Measurements from ENCODE around the gene TMED6.

TMED6 gene

DNA sequence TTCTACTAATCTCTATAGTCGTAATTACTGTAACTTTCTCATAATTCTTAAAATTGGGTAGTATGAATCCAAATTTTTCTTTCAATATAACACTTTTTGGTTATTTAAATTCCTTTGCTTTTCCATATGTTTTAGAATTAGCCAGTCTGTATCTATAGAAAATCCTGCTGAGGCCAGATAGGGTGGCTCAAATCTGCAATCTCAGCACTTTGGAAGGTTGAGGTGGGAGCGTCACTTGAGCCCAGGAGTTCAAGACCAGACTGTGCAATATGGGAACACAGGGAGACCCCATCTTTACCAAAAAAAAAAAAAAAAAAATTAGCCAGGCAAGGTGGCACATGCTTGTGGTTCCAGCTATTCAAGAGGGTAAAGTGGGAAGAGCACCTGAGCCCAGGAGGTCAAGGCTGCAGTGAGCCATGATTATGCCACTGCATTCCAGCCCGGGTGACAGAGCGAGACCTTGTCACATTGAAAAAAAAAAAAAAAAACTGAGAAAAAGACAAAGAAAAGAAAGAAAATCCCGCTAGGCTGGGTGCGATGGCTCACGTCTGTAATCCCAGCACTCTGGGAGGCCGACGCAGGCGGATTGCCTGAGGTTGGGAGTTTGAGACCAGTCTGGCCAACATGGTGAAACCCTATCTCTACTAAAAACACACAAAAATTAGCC is 24.9 kb upstream of the TMED6 start:
- H3K4me2 ChIP-seq (ENCODE audit: low read length): no peak overlapping the region

GRCh38 chr16:69373019-69373418 is 21.4 kb upstream of the TMED6 start:
- Histone ChIP-seq H4K91ac (ENCODE audit: low read depth, low read length) (no peak overlapping the region), H4K8ac (ENCODE audit: low read depth, low read length) (no peak overlapping the region), H3K4ac (ENCODE audit: low read depth, low read length) (no peak overlapping the region), H3K79me1 (ENCODE audit: low read length) (no peaks in the 10 kb centered on the region), H3K18ac (ENCODE audit: low read length) (no peak overlapping the region), H2AFZ (ENCODE audit: insufficient read depth, low read length, poor library complexity) (no peak overlapping the region), H2BK120ac (ENCODE audit: insufficient read depth, low read length, poor library complexity) (no peak overlapping the region), H2BK5ac (ENCODE audit: low read depth, low read length, poor library complexity) (no peak overlapping the region), H3K36me3 (ENCODE audit: control insufficient read depth in 1 of 2, insufficient read depth in 2 of 2, low read length in 2 of 2) (peaks cover 21 to 25% of the 10 kb centered on the region in 2 experiments), H3K27me3 (ENCODE audit: insufficient read depth, low read length) (no peaks in the 10 kb centered on the region), H2BK12ac (ENCODE audit: low read length) (no peak overlapping the region), H4K12ac (ENCODE audit: low read depth, low read length) (no peak overlapping the region), H3K27ac (ENCODE audit: low read depth, low read length) (no peak overlapping the region), H3K4me2 (ENCODE audit: low read length) (no peak overlapping the region), H2AK5ac (ENCODE audit: low read length) (no peak overlapping the region), H3K79me2 (ENCODE audit: control insufficient read depth, insufficient read depth, low read length, poor library complexity) (no peaks in the 10 kb centered on the region), H3K4me3 (ENCODE audit: low read depth, low read length) (no peak overlapping the region), H3K9me3 (ENCODE audit: insufficient read depth, low read depth, low read length) (no peaks in the 10 kb centered on the region), H3K4me1 (ENCODE audit: control insufficient read depth in 1 of 2, insufficient read depth in 2 of 2, low read length in 2 of 2) (no peaks in the 10 kb centered on the region), H3K23ac (ENCODE audit: low read length) (no peak overlapping the region), H3K14ac (ENCODE audit: low read length) (no peak overlapping the region), H3K9ac (ENCODE audit: low read length) (no peak overlapping the region)
- WGBS (ENCODE audit: extremely low coverage, insufficient coverage, insufficient read length): no CpG with 5 or more reads among the region's 1 CpG
- no peak for DNase-seq

More for the DNA sequence above, 24.9 kb upstream of the TMED6 start:
- H3K27me3 ChIP-seq (ENCODE audit: insufficient read depth, low read length): no peaks in the 10 kb centered on the region
- no peak overlapping the region for H2AFZ ChIP-seq (ENCODE audit: insufficient read depth, low read length, poor library complexity)
- no peak overlapping the region for H4K8ac ChIP-seq (ENCODE audit: low read depth, low read length)
- no peak overlapping the region for H2BK12ac ChIP-seq (ENCODE audit: low read length)
- H3K4ac ChIP-seq (ENCODE audit: low read depth, low read length): no peak overlapping the region
- no peak overlapping the region for H4K91ac ChIP-seq (ENCODE audit: low read depth, low read length)
- no peak overlapping the region for H2BK5ac ChIP-seq (ENCODE audit: low read depth, low read length, poor library complexity)
- no peaks in the 10 kb centered on the region for H3K79me2 ChIP-seq (ENCODE audit: control insufficient read depth, insufficient read depth, low read length, poor library complexity)
- no peak overlapping the region for H4K12ac ChIP-seq (ENCODE audit: low read depth, low read length)
- no peaks in the 10 kb centered on the region for H3K79me1 ChIP-seq (ENCODE audit: low read length)
- no peak overlapping the region for H3K4me3 ChIP-seq (ENCODE audit: low read depth, low read length)
- DNase-seq: no peak
- no peak overlapping the region for H3K9ac ChIP-seq (ENCODE audit: low read length)
- WGBS (ENCODE audit: extremely low coverage, insufficient coverage, insufficient read length): no CpG with 5 or more reads among the region's 10 CpGs
- no peak overlapping the region for H3K18ac ChIP-seq (ENCODE audit: low read length)
- H3K23ac ChIP-seq (ENCODE audit: low read length): no peak overlapping the region
- no peaks in the 10 kb centered on the region for H3K9me3 ChIP-seq (ENCODE audit: insufficient read depth, low read depth, low read length)
- no peak overlapping the region for H2BK120ac ChIP-seq (ENCODE audit: insufficient read depth, low read length, poor library complexity)
- H3K14ac ChIP-seq (ENCODE audit: low read length): no peak overlapping the region
- no peaks in the 10 kb centered on the region for H3K4me1 ChIP-seq (ENCODE audit: control insufficient read depth in 1 of 2, insufficient read depth in 2 of 2, low read length in 2 of 2)
- no peak overlapping the region for H2AK5ac ChIP-seq (ENCODE audit: low read length)
- H3K36me3 ChIP-seq (ENCODE audit: control insufficient read depth in 1 of 2, insufficient read depth in 2 of 2, low read length in 2 of 2): peaks cover 21 to 24% of the 10 kb centered on the region in 2 experiments
- no peak overlapping the region for H3K27ac ChIP-seq (ENCODE audit: low read depth, low read length)

DNA sequence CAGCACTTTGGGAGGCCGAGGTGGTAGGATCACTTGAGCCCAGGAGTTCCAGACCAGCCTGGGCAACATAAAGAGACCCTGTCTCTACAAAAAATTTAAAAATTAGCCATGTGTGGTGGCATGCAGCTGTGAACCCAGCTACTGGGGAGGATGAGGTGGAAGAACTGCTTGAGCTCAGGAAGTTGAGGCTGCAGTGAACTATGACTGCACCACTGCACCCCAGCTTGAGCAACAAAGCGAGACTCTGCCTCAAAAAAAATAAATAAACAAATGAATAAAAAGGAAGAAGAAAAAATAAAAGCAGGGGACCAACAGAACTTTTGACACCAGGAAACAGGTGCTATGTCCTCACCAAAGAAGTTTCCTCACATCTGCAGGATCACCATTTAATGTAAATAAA is 20.0 kb upstream of the TMED6 start:
- Histone ChIP-seq H2BK5ac (ENCODE audit: low read depth, low read length, poor library complexity) (no peak overlapping the region), H3K27me3 (ENCODE audit: insufficient read depth, low read length) (no peaks in the 10 kb centered on the region), H2BK12ac (ENCODE audit: low read length) (no peak overlapping the region), H3K9me3 (ENCODE audit: insufficient read depth, low read depth, low read length) (no peaks in the 10 kb centered on the region), H3K79me1 (ENCODE audit: low read length) (no peaks in the 10 kb centered on the region), H2BK120ac (ENCODE audit: insufficient read depth, low read length, poor library complexity) (no peak overlapping the region), H4K91ac (ENCODE audit: low read depth, low read length) (no peak overlapping the region), H4K12ac (ENCODE audit: low read depth, low read length) (no peak overlapping the region), H3K79me2 (ENCODE audit: control insufficient read depth, insufficient read depth, low read length, poor library complexity) (no peaks in the 10 kb centered on the region), H3K4me3 (ENCODE audit: low read depth, low read length) (no peak overlapping the region), H3K4me2 (ENCODE audit: low read length) (no peak overlapping the region), H3K4ac (ENCODE audit: low read depth, low read length) (no peak overlapping the region), H3K27ac (ENCODE audit: low read depth, low read length) (no peak overlapping the region), H3K9ac (ENCODE audit: low read length) (no peak overlapping the region), H2AFZ (ENCODE audit: insufficient read depth, low read length, poor library complexity) (no peak overlapping the region), H3K18ac (ENCODE audit: low read length) (no peak overlapping the region), H2AK5ac (ENCODE audit: low read length) (no peak overlapping the region), H3K36me3 (ENCODE audit: control insufficient read depth in 1 of 2, insufficient read depth in 2 of 2, low read length in 2 of 2) (peaks cover 25 to 37% of the 10 kb centered on the region in 2 experiments), H3K14ac (ENCODE audit: low read length) (no peak overlapping the region), H4K8ac (ENCODE audit: low read depth, low read length) (no peak overlapping the region), H3K4me1 (ENCODE audit: control insufficient read depth in 1 of 2, insufficient read depth in 2 of 2, low read length in 2 of 2) (no peaks in the 10 kb centered on the region), H3K23ac (ENCODE audit: low read length) (no peak overlapping the region)
- no peak for DNase-seq
- WGBS (ENCODE audit: extremely low coverage, insufficient coverage, insufficient read length): no CpG with 5 or more reads among the region's 2 CpGs

- H2AFZ ChIP-seq (ENCODE audit: insufficient read depth, low read length, poor library complexity): no peak overlapping the region
- no peak overlapping the region for H3K9ac ChIP-seq (ENCODE audit: low read length)
- no peaks in the 10 kb centered on the region for H3K79me1 ChIP-seq (ENCODE audit: low read length)
- H3K4me3 ChIP-seq (ENCODE audit: low read depth, low read length): no peak overlapping the region
- no peaks in the 10 kb centered on the region for H3K27me3 ChIP-seq (ENCODE audit: insufficient read depth, low read length)
- H2AK5ac ChIP-seq (ENCODE audit: low read length): no peak overlapping the region
- H2BK120ac ChIP-seq (ENCODE audit: insufficient read depth, low read length, poor library complexity): no peak overlapping the region
- peaks cover 29 to 55% of the 10 kb centered on the region in 2 experiments for H3K36me3 ChIP-seq (ENCODE audit: control insufficient read depth in 1 of 2, insufficient read depth in 2 of 2, low read length in 2 of 2)
- no CpG with 5 or more reads among the region's 4 CpGs for WGBS (ENCODE audit: extremely low coverage, insufficient coverage, insufficient read length)
- H3K18ac ChIP-seq (ENCODE audit: low read length): no peak overlapping the region
- H3K79me2 ChIP-seq (ENCODE audit: control insufficient read depth, insufficient read depth, low read length, poor library complexity): no peaks in the 10 kb centered on the region
- no peaks in the 10 kb centered on the region for H3K4me1 ChIP-seq (ENCODE audit: control insufficient read depth in 1 of 2, insufficient read depth in 2 of 2, low read length in 2 of 2)
- H2BK12ac ChIP-seq (ENCODE audit: low read length): no peak overlapping the region
- no peak overlapping the region for H3K4ac ChIP-seq (ENCODE audit: low read depth, low read length)
- H3K23ac ChIP-seq (ENCODE audit: low read length): no peak overlapping the region
- H3K4me2 ChIP-seq (ENCODE audit: low read length): no peak overlapping the region
- H4K8ac ChIP-seq (ENCODE audit: low read depth, low read length): no peak overlapping the region
- no peak for DNase-seq
- H4K91ac ChIP-seq (ENCODE audit: low read depth, low read length): no peak overlapping the region
- H4K12ac ChIP-seq (ENCODE audit: low read depth, low read length): no peak overlapping the region
- no peak overlapping the region for H3K14ac ChIP-seq (ENCODE audit: low read length)
- no peaks in the 10 kb centered on the region for H3K9me3 ChIP-seq (ENCODE audit: insufficient read depth, low read depth, low read length)
- H2BK5ac ChIP-seq (ENCODE audit: low read depth, low read length, poor library complexity): no peak overlapping the region
- H3K27ac ChIP-seq (ENCODE audit: low read depth, low read length): no peak overlapping the region
Observed at GRCh38 chr16:69368866-69369265, 17.3 kb upstream of the TMED6 start.
